ENCODE measurements around the gene XBP1. TPM values are rescaled to one million over a fixed set of nuclear protein-coding genes. Genes with fewer than 3 reads are reported as not detected.

Gene XBP1
- total and polyA plus RNA-seq, 2 of the 13 experiments (the other 11 are each of a cell fraction or from before 2014, with no cell fraction given), result 416 to 427 TPM

DNA sequence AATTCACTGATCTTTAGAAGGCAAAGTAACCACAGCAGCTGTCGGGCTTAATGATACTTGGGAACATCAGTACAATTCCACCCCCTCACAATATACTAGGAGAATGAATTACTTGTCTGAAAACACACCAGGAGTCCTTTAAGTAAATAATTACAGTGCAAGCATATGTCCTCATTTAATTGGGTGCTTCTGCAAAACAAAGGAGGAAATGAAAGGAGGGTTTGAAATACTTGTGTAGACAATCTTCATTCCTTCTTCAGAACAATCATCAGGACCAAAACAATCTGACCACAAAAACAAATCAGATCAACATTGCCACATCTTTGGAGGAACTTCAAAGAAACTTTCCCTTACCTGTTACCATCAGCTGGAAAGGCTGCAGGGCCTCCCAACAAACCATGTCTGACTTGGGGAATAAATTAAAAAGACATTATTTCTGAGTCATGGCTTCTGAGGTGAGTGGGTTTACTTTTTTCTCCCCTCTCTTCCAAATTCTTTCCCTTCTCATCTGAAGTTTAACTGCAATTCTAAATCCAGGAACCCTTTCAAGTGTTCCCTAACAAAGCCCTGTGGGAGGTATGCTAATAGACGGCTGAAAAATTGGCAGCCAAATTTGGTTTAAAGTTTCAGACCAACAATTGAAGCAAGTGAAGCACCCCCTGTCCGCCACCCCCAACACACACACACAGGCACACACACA is 40.4 kb downstream of the XBP1 start:
- BruUV-seq (replicated peaks), result no TSS peak
- peak; percentile 63; the same call in 1 of the 2 replicates for TF ChIP-seq PHF21A (CRISPR knock-in tag; IDR thresholded peaks at IDR 0.05)
- TF ChIP-seq, protein P1, sequence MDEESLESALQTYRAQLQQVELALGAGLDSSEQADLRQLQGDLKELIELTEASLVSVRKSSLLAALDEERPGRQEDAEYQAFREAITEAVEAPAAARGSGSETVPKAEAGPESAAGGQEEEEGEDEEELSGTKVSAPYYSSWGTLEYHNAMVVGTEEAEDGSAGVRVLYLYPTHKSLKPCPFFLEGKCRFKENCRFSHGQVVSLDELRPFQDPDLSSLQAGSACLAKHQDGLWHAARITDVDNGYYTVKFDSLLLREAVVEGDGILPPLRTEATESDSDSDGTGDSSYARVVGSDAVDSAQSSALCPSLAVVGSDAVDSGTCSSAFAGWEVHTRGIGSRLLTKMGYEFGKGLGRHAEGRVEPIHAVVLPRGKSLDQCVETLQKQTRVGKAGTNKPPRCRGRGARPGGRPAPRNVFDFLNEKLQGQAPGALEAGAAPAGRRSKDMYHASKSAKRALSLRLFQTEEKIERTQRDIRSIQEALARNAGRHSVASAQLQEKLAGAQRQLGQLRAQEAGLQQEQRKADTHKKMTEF (CRISPR knock-in tag; IDR thresholded peaks at IDR 0.05), result peak; percentile 58
- TF ChIP-seq, protein P2, sequence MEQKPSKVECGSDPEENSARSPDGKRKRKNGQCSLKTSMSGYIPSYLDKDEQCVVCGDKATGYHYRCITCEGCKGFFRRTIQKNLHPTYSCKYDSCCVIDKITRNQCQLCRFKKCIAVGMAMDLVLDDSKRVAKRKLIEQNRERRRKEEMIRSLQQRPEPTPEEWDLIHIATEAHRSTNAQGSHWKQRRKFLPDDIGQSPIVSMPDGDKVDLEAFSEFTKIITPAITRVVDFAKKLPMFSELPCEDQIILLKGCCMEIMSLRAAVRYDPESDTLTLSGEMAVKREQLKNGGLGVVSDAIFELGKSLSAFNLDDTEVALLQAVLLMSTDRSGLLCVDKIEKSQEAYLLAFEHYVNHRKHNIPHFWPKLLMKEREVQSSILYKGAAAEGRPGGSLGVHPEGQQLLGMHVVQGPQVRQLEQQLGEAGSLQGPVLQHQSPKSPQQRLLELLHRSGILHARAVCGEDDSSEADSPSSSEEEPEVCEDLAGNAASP (CRISPR knock-in tag; IDR thresholded peaks at IDR 0.05; ENCODE audit: borderline replicate concordance), result 0 out of 2 replicates have a peak, but pooled peaks have one; percentile 27
- 0 out of 2 replicates have a peak, but pooled peaks have one; percentile 22 for TF ChIP-seq FOXK2 (IDR thresholded peaks at IDR 0.05)
- TF ChIP-seq, protein P3, sequence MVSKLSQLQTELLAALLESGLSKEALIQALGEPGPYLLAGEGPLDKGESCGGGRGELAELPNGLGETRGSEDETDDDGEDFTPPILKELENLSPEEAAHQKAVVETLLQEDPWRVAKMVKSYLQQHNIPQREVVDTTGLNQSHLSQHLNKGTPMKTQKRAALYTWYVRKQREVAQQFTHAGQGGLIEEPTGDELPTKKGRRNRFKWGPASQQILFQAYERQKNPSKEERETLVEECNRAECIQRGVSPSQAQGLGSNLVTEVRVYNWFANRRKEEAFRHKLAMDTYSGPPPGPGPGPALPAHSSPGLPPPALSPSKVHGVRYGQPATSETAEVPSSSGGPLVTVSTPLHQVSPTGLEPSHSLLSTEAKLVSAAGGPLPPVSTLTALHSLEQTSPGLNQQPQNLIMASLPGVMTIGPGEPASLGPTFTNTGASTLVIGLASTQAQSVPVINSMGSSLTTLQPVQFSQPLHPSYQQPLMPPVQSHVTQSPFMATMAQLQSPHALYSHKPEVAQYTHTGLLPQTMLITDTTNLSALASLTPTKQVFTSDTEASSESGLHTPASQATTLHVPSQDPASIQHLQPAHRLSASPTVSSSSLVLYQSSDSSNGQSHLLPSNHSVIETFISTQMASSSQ (IDR thresholded peaks at IDR 0.05; ENCODE audit: low read depth), result peak; percentile 71; the same call in 1 of the 2 replicates
- TF ChIP-seq, protein P3 (CRISPR knock-in tag; IDR thresholded peaks at IDR 0.05; ENCODE audit: borderline replicate concordance), result no peak; the same call in 1 of the 2 replicates
- TF ChIP-seq CCDC6 (CRISPR knock-in tag; IDR thresholded peaks at IDR 0.05), result 0 out of 2 replicates have a peak, but pooled peaks have one; percentile 53
- TF ChIP-seq GATAD2A (CRISPR knock-in tag; IDR thresholded peaks at IDR 0.05), result peak; percentile 83
- TF ChIP-seq TCF7 (IDR thresholded peaks at IDR 0.05; ENCODE audit: low read depth), result peak; percentile 97
- peak; percentile 90 for TF ChIP-seq TBX3 (IDR thresholded peaks at IDR 0.05; ENCODE audit: borderline replicate concordance)
- TF ChIP-seq, protein P4, sequence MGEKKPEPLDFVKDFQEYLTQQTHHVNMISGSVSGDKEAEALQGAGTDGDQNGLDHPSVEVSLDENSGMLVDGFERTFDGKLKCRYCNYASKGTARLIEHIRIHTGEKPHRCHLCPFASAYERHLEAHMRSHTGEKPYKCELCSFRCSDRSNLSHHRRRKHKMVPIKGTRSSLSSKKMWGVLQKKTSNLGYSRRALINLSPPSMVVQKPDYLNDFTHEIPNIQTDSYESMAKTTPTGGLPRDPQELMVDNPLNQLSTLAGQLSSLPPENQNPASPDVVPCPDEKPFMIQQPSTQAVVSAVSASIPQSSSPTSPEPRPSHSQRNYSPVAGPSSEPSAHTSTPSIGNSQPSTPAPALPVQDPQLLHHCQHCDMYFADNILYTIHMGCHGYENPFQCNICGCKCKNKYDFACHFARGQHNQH (CRISPR knock-in tag; IDR thresholded peaks at IDR 0.05), result 0 out of 2 replicates have a peak, but pooled peaks have one; percentile 38
- TF ChIP-seq CREM (IDR thresholded peaks at IDR 0.05), result peak; percentile 79
- TF ChIP-seq CREM (CRISPR knock-in tag; IDR thresholded peaks at IDR 0.05), result no peak
- TF ChIP-seq, protein P5, sequence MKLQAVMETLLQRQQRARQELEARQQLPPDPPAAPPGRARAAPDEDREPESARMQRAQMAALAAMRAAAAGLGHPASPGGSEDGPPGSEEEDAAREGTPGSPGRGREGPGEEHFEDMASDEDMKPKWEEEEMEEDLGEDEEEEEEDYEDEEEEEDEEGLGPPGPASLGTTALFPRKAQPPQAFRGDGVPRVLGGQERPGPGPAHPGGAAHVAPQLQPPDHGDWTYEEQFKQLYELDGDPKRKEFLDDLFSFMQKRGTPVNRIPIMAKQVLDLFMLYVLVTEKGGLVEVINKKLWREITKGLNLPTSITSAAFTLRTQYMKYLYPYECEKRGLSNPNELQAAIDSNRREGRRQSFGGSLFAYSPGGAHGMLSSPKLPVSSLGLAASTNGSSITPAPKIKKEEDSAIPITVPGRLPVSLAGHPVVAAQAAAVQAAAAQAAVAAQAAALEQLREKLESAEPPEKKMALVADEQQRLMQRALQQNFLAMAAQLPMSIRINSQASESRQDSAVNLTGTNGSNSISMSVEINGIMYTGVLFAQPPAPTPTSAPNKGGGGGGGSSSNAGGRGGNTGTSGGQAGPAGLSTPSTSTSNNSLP (IDR thresholded peaks at IDR 0.05; ENCODE audit: low read depth, low read length), result peak; percentile 61

More for the DNA sequence above, 40.4 kb downstream of the XBP1 start:
- ChIA-PET POLR2A (interaction anchor here (0.7 to 1.4 kb wide), 3 partner anchors 14 to 442 kb away, joined by 3 to 4 read pairs (median 3); partner anchors contain the start of gene XBP1), CTCF (ENCODE audit: low intra/inter-chr PET ratio, low total read pairs) (no interaction called here)
- in situ Hi-C loops (cut with HindIII; ENCODE audit: extremely low pct_ligation_motif_present, low pct_unique_long_range_greater_than_20kb), result no loop called here
- H3K4me1 ChIP-seq (ENCODE audit: insufficient read depth, low read length), result peaks cover 18% of the 10 kb centered on the region
- no peaks in the 10 kb centered on the region for H4K20me1 ChIP-seq (ENCODE audit: insufficient read depth, low read length)
- peak; percentile 83 for ATAC-seq
- no peak overlapping the region for H2AFZ ChIP-seq (ENCODE audit: low read length)
- DNase-seq (ENCODE audit: low spot score), result peak; percentile 96
- 0 out of 5 replicates have a peak, but pooled peaks cover 0 to 3% of the 10 kb centered on the region in 2 experiments for H3K36me3 ChIP-seq (replicated peaks in 1 of 2; ENCODE audit: control insufficient read depth in 1 of 2, insufficient read depth in 2 of 2, low read length in 2 of 2)
- H3K27me3 ChIP-seq (ENCODE audit: control insufficient read depth in 1 of 2, insufficient read depth in 2 of 2, low read length in 2 of 2), result no peaks in the 10 kb centered on the region
- H3K79me2 ChIP-seq (ENCODE audit: insufficient read depth, low read length), result no peaks in the 10 kb centered on the region
- H3K9me3 ChIP-seq (ENCODE audit: low read length), result no peaks in the 10 kb centered on the region
- peak overlapping the region; percentile 39 for H3K27ac ChIP-seq (ENCODE audit: extremely low read length, insufficient read depth, low read length)
- peak; percentile 83 for FAIRE-seq
- H3K4me3 ChIP-seq (replicated peaks in 1 of 3; ENCODE audit: insufficient read depth in 1 of 3, low read depth in 2 of 3, low read length in 3 of 3), result peak overlapping the region in 1 of 3 experiments; percentile 15; a peak in 1 of 6 replicates
- peak overlapping the region; percentile 58 for H3K4me2 ChIP-seq (ENCODE audit: low read depth, low read length)
- WGBS (ENCODE audit: low lambda C conversion rate), result 48% methylated on average over 3 of the region's 3 CpGs
- intact Hi-C loops (cut with micrococcal nuclease; ENCODE audit: unreplicated experiment), result no loop called here
- H3K9ac ChIP-seq (ENCODE audit: insufficient read depth, low read depth, low read length), result peak overlapping the region; percentile 31; the same call in 1 of the 2 replicates

Data from HepG2 (cell line).